GM04503 (cell line): Measurements from ENCODE around the gene RSU1.
A peak's percentile ranks its signal among the peaks of the same experiment; 100 is the strongest.
"Not testable (repeated sequence)": the region's sequence is repeated elsewhere in the genome, so short reads cannot be mapped to it uniquely, and the experiment has no call there.

ENCODE experiments used
- DNase-seq: peaks from one replicate; pipeline ENCODE4 v3.0.0-alpha.2; 2012; ENCODE audit warnings: low read depth

RSU1 gene

DNA sequence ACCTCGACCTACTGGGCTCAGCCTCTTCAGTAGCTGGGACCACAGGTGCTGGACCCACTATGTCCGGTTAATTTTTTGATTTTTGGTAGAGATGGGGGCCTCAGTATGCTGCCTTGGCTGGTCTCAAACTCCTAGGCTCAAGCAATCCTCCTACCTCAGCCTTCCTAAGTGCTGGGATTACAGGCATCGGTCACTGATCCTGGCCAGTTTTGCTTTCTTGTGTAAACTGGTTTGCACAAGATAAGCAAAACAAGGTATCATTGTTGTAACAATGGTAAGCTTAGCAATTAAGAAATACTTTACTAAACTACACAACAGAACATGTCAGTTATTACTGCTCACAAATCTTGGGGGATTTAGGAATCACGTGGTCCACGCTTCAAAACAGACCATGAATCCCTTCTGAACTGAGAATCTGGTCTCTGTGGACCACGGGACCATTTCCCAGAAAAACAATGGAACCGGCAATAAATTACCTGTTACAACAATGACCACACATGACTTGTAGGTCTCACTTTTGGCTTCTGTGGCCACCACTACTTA, 36.8 kb downstream of the RSU1 start:
- no peak for DNase-seq

DNA sequence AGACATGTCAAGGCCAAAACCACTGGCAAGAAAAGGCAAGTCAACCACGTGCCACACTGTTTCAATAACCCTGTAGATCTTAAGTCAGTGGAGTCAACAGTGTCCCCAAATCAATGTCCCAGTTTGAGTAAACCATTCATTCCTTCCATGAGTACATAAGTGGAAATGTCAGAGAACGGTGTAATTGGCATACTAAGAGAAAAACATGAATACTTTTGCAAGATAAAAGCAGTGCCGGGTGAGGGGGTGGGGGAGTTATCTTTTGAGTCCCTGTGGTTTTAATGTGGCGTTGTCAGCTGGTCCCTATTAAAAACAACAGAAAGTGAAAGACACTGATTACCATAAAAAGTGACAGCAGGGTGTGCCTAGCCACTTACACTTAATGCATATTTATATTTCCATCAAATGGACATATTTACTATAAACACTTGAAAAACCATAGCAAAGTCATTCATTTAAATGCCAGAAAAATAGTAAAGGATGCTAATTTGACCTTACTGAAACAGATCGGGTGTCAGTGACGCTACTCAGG, 37.8 kb downstream of the RSU1 start:
- DNase-seq, result no peak

- no peak for DNase-seq
These were observed 39.5 kb downstream of the RSU1 start for GRCh38 chr10:16777473-16778370.

DNA sequence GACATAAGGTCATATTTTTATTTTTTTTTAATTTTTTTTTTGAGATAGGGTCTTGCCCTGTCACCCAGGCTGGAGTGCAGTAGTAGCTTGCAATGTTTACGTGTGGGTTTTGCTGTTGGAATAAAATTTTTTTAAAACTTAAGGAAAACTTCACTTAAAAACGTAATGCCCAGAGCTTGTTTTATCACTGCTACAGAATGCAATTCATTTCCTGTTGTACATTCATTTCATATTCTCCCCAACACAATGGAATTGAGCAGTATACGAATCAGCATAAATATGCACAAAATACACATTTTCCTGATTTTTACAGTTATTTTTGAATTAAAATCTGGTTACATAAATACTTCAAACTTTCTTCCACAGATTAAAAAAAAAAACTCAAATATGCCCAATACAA, 40.3 kb downstream of the RSU1 start:
- no peak for DNase-seq

GRCh38 chr10:16773334-16773733, 43.9 kb downstream of the RSU1 start:
- no peak for DNase-seq

- DNase-seq, result no peak
These were observed 46.6 kb downstream of the RSU1 start for GRCh38 chr10:16770670-16771069.

DNA sequence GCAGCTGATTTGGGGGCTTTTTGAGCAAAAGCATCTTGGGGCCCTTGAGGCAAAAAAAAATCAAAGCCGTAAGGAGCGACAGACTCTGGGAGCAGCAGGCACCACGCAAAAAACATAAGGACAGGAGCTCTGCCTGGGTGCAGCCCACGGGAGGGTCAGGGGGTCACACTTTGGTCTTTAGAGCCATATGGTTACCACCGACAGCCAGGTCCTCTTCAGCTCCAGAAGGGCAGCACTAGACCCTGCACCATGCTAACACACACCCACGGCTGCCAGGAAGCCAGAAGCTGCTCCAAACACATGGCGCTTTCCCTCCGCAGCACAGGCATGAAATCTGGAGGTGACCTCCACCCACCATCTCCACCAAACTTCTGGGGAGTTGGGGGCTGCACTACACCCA, 47.1 kb downstream of the RSU1 start:
- no peak for DNase-seq

DNA sequence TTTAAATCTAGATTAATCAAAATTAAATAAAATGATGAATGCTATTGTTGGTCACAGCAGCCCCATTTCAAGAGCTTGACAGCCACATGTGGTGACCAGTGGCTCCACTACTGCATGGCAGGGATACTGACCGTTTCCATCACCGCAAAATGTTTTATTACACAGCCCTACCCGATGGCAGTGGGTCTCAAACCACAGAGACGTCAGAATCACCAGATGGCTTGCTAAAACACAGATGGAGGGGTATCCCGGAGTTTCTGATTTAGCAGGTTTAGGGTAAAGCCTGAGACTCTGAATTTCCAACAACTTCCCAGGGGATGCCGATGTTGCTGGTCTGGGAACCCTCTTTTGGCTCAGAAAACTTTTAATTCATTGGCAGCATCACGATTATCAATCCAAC, 47.9 kb downstream of the RSU1 start:
- no peak for DNase-seq

DNA sequence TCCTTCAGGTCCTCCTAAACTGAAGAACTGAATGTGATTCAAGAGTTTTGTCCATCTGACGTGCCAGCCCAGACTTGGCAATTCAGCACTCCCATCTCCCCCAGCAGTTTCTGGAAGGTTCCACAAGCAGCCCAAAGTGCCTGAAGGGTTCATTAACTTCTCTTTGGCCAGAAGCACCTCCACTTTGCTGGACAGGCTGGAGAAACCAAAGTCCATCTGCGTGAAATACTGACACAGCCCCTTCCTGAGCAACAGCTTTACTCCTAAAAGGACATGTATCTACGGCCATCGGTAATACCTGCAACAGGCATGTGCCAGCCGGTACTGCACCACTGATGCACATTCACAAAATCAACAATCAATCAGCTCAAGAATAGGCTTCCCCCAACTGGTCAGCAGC, 48.5 kb downstream of the RSU1 start:
- no peak for DNase-seq

DNA sequence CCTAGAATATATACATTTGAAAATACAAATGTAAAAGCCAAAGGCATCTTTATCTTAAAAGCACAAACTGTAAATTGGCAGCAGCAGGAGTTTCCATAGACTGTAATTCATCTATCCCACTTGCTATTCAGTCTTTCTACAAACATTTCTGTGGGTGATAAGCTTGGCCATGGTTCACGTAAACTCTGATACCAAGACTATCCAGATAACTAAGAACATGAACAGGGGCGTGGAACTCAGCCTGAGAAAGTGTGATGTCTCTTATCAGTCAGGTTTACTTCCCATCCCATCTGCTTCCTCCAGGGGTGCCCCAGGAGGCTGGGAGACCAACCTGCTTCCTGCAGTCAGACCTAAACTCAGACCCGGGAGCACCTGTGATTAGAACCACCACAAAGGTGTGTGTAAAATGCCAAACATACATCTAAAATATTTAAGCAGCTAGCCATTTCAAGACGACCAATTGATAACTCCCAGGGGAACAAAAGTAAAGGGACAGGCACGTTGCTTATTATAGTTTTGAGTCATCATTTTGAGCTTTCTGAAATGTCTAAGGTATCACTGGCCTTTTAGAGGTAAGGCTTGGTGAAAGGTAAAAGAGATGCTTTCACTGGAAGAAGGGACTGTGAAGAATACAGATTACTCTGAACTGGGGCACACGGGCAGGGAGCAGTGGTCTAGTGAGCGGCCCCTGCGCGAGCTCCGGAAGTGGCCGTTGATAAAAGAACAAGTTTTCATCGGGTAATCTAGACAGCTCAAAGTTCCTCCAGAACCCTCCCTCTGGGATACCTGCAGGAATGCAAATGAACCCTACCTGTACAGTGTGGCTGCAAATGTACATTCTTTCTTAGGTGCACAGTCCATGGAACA, 51.5 kb downstream of the RSU1 start:
- no peak for DNase-seq

GRCh38 chr10:16761300-16761699, 55.9 kb downstream of the RSU1 start:
- DNase-seq, result no peak

DNA sequence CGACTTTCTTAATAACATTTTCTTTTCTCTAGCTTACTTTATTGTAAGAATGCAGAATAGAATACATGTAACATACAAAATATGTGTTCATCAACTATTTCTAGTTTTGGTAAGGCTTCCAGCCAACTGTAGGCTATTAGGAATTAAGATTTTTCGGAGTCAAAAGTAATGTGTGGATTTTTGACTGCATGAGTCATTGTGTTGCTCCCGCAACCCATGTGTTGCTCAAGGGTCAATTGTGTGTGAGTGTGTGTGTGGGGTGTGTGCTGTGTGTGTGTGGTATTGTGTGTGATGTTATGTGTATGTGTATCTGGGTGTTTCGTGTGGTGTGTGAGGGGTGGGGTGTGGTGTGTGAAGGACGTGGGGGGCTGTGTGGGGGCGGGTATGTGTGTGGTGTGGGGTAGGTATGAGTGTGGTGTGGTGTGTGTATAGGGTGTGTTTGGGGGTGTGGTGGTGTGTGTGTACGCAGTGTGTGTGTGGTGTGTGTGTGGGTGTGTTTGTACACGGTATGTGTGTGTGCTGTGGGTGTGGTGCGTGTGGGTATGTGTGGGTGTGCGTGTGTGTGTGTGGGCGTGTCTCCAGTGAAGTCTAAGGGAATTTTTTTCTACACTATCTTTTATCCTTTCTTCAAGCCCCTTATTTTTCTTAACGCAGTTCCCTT, 60.5 kb downstream of the RSU1 start:
- DNase-seq, result peak; percentile 34

DNA sequence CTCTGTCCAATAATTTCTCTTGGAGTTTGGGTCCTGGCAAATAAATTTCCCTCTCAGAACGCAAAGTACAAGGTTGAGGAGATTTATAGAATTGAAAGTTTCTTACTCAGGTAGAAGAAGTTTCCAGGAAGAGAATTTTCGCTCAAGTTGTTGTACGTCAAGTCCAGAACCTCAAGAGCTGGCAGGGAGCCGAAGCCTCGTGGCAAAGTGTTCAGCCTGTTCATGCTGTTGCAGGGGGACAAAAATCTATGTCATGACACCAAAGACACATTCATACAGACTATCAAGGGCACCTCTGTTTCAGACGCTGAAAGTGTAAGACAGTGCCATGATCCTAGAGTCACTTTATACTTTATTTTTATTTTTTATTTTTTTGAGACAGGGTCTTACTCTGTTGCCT, 62.5 kb downstream of the RSU1 start:
- DNase-seq, result no peak

- DNase-seq, result not testable (repeated sequence)
These were observed 64.4 kb downstream of the RSU1 start for GRCh38 chr10:16752849-16753248.

- DNase-seq, result no peak
These were observed 65.1 kb downstream of the RSU1 start for GRCh38 chr10:16752099-16752498.

GRCh38 chr10:16751244-16751643, 66.0 kb downstream of the RSU1 start:
- DNase-seq, result no peak

DNA sequence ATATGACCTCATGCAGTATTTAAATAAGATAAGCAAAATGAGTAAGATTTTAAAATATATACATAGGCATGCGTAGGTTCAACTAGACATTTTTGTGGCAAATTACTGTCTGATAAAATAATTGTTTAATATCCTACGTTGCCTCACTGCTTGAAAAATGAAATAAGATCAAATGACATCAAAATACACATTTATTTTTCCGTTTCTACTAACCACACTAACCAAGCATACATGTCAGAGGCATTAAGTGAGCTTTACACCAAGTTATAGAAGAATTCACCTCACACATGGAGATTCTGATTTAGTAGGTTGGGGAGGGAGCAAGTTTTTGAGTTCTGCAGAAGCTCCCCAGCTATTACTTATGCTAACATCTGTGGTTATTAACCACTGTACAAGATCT, 66.8 kb downstream of the RSU1 start:
- DNase-seq, result no peak

GRCh38 chr10:16748749-16749148, 68.5 kb downstream of the RSU1 start:
- DNase-seq, result no peak

DNA sequence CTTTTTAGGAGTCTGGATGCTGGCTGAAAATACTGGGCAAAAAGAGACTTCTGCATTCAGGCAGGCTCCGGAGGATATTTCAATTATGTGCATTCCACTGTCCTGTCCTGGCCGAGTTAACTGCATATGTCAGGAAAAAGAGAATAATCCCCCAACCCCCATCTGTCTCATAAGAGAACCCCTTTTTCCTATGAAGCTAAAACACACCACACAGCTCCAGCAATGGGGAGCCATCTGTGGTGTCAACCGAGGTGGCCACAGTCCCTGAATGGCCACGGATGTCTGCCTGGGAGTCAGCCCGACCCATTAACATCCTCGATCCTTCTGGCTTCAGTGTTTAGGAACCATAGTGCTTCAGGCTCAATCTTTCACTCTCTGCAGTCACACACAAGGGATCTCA, 70.4 kb downstream of the RSU1 start:
- no peak for DNase-seq

- DNase-seq, result no peak
These were observed 72.2 kb downstream of the RSU1 start for GRCh38 chr10:16745061-16745460.

- no peak for DNase-seq
These were observed 74.9 kb downstream of the RSU1 start for GRCh38 chr10:16742165-16742960.
